SU-DHL-6 (cell line): ENCODE results near the gene WNT7A.

Experiments used
- CTCF ChIP-seq: fragments of 200-600 bp; sonication (generic); IDR thresholded peaks from one replicate; pipeline ENCODE4 v1.5.1; 2017; ENCODE audit warnings: antibody characterized with exemption, mild to moderate bottlenecking, low read length, moderate library complexity; ENCODE audit not compliant: insufficient read depth, poor library complexity, severe bottlenecking
- EZH2phosphoT487 ChIP-seq: fragments of 200-600 bp; sonication (generic), shearing (Covaris generic); conservative IDR thresholded peaks from 2 replicates; pipeline ENCODE4 v1.6.1; 2018; ENCODE audit warnings: mild to moderate bottlenecking, antibody characterized with exemption, low read length, moderate library complexity, mixed read lengths

- no peak for TF ChIP-seq CTCF
- no peak for TF ChIP-seq EZH2phosphoT487
Observed at GRCh38 chr3:13927295-13927694, 47.4 kb upstream of the WNT7A start.
